Spleen (tissue), 11 donors: ENCODE measurements around the gene USP26. TPM values are rescaled to one million over a fixed set of nuclear protein-coding genes. Genes with fewer than 3 reads are reported as not detected.
"Not testable (repeated sequence)": the region's sequence is repeated elsewhere in the genome, so short reads cannot be mapped to it uniquely, and the experiment has no call there.

Experiments used
- DNase-seq: peaks from one replicate; pipeline ENCODE4 v3.0.0-alpha.2; 2020
- H3K27ac ChIP-seq, 8 donors: fragments of 200-600 bp; sonication (generic) in 7 of 8; 1 replicate in 4 of 8; 2 replicates in 4 of 8; pipeline versions ENCODE4 v1.5.0 to v1.8.0; 2016 to 2021; ENCODE audit warnings: inconsistent platforms in 4 of 8, mild to moderate bottlenecking in 4 of 8, moderate library complexity in 1 of 8
- H3K27me3 ChIP-seq, 7 donors: fragments of 200-600 bp; sonication (generic) in 6 of 7; replicated peaks in 1 of 7; 1 replicate in 4 of 7; 2 replicates in 3 of 7; pipeline versions ENCODE4 v1.5.0 to v1.8.0; 2016 to 2021; ENCODE audit warnings: inconsistent platforms in 3 of 7, mild to moderate bottlenecking in 1 of 7
- H3K36me3 ChIP-seq, 6 donors: fragments of 200-600 bp; sonication (generic) in 5 of 6; 1 replicate in 4 of 6; 2 replicates in 2 of 6; pipeline versions ENCODE4 v1.5.0 to v1.8.0; 2016 to 2021; ENCODE audit warnings: inconsistent platforms in 2 of 6
- H3K4me1 ChIP-seq, 6 donors: fragments of 200-600 bp; sonication (generic) in 5 of 6; 1 replicate in 3 of 6; 2 replicates in 3 of 6; pipeline versions ENCODE4 v1.5.0 to v1.8.0; 2016 to 2021; ENCODE audit warnings: inconsistent platforms in 3 of 6
- H3K4me3 ChIP-seq, 8 donors: fragments of 200-600 bp; sonication (generic) in 7 of 8; 1 replicate in 4 of 8; 2 replicates in 4 of 8; pipeline versions ENCODE4 v1.5.0 to v1.8.0; 2016 to 2021; ENCODE audit warnings: inconsistent platforms in 4 of 8, mild to moderate bottlenecking in 4 of 8, moderate library complexity in 2 of 8
- H3K9me3 ChIP-seq, 8 donors: fragments of 200-600 bp; sonication (generic) in 7 of 8; 1 replicate in 4 of 8; 2 replicates in 4 of 8; pipeline versions ENCODE4 v1.5.0 to v1.8.0; 2016 to 2021; ENCODE audit warnings: inconsistent platforms in 4 of 8
- POLR2A ChIP-seq, 3 donors: fragments of 450-650 bp; IDR thresholded peaks; one replicate each; pipeline ENCODE4 v1.5.1; 2017; ENCODE audit warnings: antibody characterized with exemption in 3 of 3, mild to moderate bottlenecking in 1 of 3
- POLR2AphosphoS5 ChIP-seq, 3 donors: sonication (generic); formaldehyde crosslinking; IDR thresholded peaks; one replicate each; pipeline ENCODE4 v1.5.1; 2017; ENCODE audit warnings: antibody characterized with exemption in 3 of 3
- WGBS, 5 donors: extraction: QIAGEN DNeasy Blood & Tissue Kit in 3 of 5; methylation state at CpG; one replicate each; pipeline versions ENCODE4 v1.1.5 to v1.1.7; 2013 to 2018; 5-methylcytosine and 5-hydroxymethylcytosine counted together
- intact Hi-C: fragments of 100-400 bp; cut with DNase I; formaldehyde crosslinking; loops from one replicate; pipeline ENCODE4 v1.15.0; 2023; ENCODE audit warnings: low total_unique reads
- polyA plus RNA-seq, 3 donors: library from polyadenylated mRNA; stranded (reverse); fragments of 200-250 nt; gene quantifications; one replicate each; pipeline ENCODE4 v1.2.1, GENCODE V29; 2013
- total RNA-seq, 7 donors: library from RNA; depleted of rRNA in 3 of 7; stranded (reverse); fragments of >200 nt in 3 of 7; fragmentation: NEBNext Ultra II Directional in 4 of 7; extraction: Animal tissue kit (Norgen Biotek cat#: 25700) in 4 of 7; gene quantifications; one replicate each; pipeline versions ENCODE4 v1.1.0 to v1.2.1, GENCODE V29; 2016 to 2021
- TF ChIP-seq, protein P1 (sequence below), 11 experiments: fragments of 200-600 bp in 7 of 11; fragments of 450-650 bp in 4 of 11; sonication (generic) in 4 of 11; IDR thresholded peaks in 8 of 11; conservative IDR thresholded peaks in 3 of 11; 1 replicate in 7 of 11; 2 replicates in 4 of 11; pipeline versions ENCODE4 v1.4.0 to v1.8.0; 2016 to 2021; ENCODE audit warnings: antibody characterized with exemption in 11 of 11, inconsistent platforms in 4 of 11, mild to moderate bottlenecking in 1 of 11
- donor health status: healthy with polysubstance abuse.
- donor health status: DM: no; HTN: no; CAD: no; lungs with moderate emphysema.
- donor health status: DM: no; HTN: no; CAD: no.
- donor health status: Bipolar disorder and iron deficiency.
- donor health status: healthy.
- donor health status: DM: no; HTN: no; CAD: no.
- donor health status: DM: yes; HTN: yes; CAD: no.

The USP26 gene
- total and polyA plus RNA-seq, 10 donors, result not detected

DNA sequence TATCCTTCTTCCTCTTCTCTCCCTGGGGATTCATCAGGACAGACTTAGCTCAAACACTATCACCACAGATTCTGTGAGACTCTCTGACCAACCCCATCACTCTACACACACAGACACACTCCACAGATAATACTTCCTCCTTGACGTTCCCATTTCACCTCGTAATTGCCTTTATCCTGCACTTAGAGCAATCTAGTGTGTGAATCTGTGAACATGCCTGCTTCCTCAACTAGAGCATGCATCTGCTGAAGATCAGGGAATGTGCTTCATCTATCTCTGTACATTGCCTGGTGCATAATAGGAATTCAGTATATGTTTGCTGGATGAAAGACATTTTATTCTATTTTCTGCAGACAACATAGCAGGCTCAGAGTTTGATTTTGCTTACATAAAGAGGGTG is 113.4 kb downstream of the USP26 start:
- no peak overlapping the region for H3K4me3 ChIP-seq
- DNase-seq, result no peak
- no peaks in the 10 kb centered on the region for H3K36me3 ChIP-seq
- 11 to 53% (median 34%) methylated on average over 2 of the region's 2 CpGs for WGBS, 5 donors
- H3K9me3 ChIP-seq, result peaks cover 0 to 4% (median 0%) of the 10 kb centered on the region in 8 donors
- no peaks in the 10 kb centered on the region for H3K4me1 ChIP-seq
- no peaks in the 10 kb centered on the region for H3K27me3 ChIP-seq
- intact Hi-C loops, result no loop called here
- TF ChIP-seq POLR2A (IDR thresholded peaks at IDR 0.05) (no peak), POLR2AphosphoS5 (IDR thresholded peaks at IDR 0.05) (no peak)
- TF ChIP-seq, protein P1, sequence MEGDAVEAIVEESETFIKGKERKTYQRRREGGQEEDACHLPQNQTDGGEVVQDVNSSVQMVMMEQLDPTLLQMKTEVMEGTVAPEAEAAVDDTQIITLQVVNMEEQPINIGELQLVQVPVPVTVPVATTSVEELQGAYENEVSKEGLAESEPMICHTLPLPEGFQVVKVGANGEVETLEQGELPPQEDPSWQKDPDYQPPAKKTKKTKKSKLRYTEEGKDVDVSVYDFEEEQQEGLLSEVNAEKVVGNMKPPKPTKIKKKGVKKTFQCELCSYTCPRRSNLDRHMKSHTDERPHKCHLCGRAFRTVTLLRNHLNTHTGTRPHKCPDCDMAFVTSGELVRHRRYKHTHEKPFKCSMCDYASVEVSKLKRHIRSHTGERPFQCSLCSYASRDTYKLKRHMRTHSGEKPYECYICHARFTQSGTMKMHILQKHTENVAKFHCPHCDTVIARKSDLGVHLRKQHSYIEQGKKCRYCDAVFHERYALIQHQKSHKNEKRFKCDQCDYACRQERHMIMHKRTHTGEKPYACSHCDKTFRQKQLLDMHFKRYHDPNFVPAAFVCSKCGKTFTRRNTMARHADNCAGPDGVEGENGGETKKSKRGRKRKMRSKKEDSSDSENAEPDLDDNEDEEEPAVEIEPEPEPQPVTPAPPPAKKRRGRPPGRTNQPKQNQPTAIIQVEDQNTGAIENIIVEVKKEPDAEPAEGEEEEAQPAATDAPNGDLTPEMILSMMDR (IDR thresholded peaks at IDR 0.05 in 8 of 11, conservative IDR thresholded peaks at IDR 0.05 in 3 of 11), result no peak
- H3K27ac ChIP-seq, result no peak overlapping the region

DNA sequence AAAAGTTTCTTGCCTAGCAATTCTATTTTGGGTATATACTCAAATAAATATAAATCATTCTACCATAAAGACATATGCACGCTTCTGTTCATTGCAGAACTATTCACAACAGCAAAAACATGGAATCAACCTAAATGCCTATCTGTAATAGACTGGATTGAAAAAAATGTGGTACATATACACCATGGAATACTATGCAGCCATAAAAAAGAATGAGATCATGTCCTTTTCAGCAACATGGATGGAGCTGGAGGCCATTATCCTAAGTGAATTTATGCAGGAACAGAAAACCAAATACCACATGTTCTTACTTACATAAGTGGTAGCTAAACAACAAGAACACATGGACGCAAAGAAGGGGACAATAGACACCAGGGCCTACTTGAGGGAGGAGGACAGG is 116.9 kb downstream of the USP26 start:
- H3K27ac ChIP-seq, H3K36me3 ChIP-seq, H3K27me3 ChIP-seq, H3K9me3 ChIP-seq, H3K4me1 ChIP-seq, intact Hi-C loops, DNase-seq, H3K4me3 ChIP-seq: not testable (repeated sequence)
- WGBS, 5 donors, result 84 to 97% (median 90%) methylated on average over 2 of the region's 2 CpGs

Other genes starting within 250 kb of the USP26 start
- gene HS6ST2, start 138.5 kb downstream of the USP26 start, total RNA-seq, result under 1 TPM in 1 of 7 donors, not detected in 6; 0.20 TPM
- gene HS6ST2, start 138.5 kb downstream of the USP26 start, polyA plus RNA-seq, result under 1 TPM in 2 of 3 donors, not detected in 1; 0.02 to 0.09 TPM
- not detected for gene TFDP3, start 121.2 kb upstream of the USP26 start, total RNA-seq
- not detected for gene TFDP3, start 121.2 kb upstream of the USP26 start, polyA plus RNA-seq